ENCODE results near the gene CALM3. TPM values are rescaled to one million over a fixed set of nuclear protein-coding genes. Genes with fewer than 3 reads are reported as not detected.

CALM3 gene
- total RNA-seq, 1 donor, result 199 TPM

- no peaks in the 10 kb centered on the region for H3K9me3 ChIP-seq (ENCODE audit: low read depth, low read length)
- no peak overlapping the region for H3K4me3 ChIP-seq (ENCODE audit: low read length)
- H3K4me1 ChIP-seq (ENCODE audit: insufficient read depth, low read length), result peaks cover 24% of the 10 kb centered on the region
- peaks cover 32% of the 10 kb centered on the region for H3K27me3 ChIP-seq (ENCODE audit: insufficient read depth, low read length)
These were observed 58.2 kb downstream of the CALM3 start for GRCh38 chr19:46659151-46660007.

- H3K9me3 ChIP-seq (ENCODE audit: low read depth, low read length), result no peaks in the 10 kb centered on the region
- peaks cover 32% of the 10 kb centered on the region for H3K27me3 ChIP-seq (ENCODE audit: insufficient read depth, low read length)
- H3K4me3 ChIP-seq (ENCODE audit: low read length), result no peak overlapping the region
- peaks cover 24% of the 10 kb centered on the region for H3K4me1 ChIP-seq (ENCODE audit: insufficient read depth, low read length)
These were observed 58.9 kb downstream of the CALM3 start for GRCh38 chr19:46660008-46660517.

Other genes starting within 250 kb of the CALM3 start
- gene CCDC8, start 187.8 kb upstream of the CALM3 start, total RNA-seq, result not detected
- gene PNMA8C, start 172.4 kb upstream of the CALM3 start, total RNA-seq, result not detected
- gene PNMA8A, start 129.8 kb upstream of the CALM3 start, total RNA-seq, result not detected
- under 0.01 TPM for gene PNMA8B, start 105.5 kb upstream of the CALM3 start, total RNA-seq
- gene PTGIR, start 23.8 kb downstream of the CALM3 start, total RNA-seq, result 5.8 TPM
- not detected for gene GNG8, start 34.9 kb downstream of the CALM3 start, total RNA-seq
- 0.63 TPM for gene DACT3, start 59.9 kb downstream of the CALM3 start, total RNA-seq
- gene PRKD2, start 115.8 kb downstream of the CALM3 start, total RNA-seq, result 25.2 TPM
- gene FKRP, start 144.7 kb downstream of the CALM3 start, total RNA-seq, result 12.4 TPM
- gene STRN4, start 145.1 kb downstream of the CALM3 start, total RNA-seq, result 66.0 TPM
- gene SLC1A5, start 187.3 kb downstream of the CALM3 start, total RNA-seq, result 5.5 TPM
- gene AP2S1, start 249.5 kb downstream of the CALM3 start, total RNA-seq, result 53.1 TPM